ENCODE data around the gene PLCB4.

The PLCB4 gene

DNA sequence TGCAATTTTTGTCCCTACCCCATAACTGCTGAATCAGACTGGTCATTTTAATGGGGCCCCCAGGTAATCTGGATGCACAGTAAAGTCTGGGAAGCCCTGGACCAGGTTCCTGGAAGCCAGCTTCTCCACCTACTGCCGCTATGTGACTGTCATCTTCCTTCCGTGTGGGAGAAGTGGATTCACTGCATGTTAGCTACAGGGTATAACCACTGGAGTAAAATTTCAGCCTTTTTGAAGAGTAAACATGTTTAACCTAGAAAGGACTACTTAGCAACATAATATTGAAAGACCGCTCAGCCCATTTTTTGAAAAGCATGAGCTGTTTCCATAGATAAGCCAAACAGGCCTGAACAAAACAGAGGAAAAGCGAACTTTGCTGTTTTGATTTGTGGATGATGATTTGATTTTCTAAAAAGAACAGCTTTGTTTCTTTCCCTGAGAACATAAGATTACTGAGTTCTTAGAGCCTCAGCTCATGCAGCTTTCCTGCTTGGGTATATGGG lies 208.1 kb downstream of the PLCB4 start:
- H3K4me3 ChIP-seq (ENCODE audit: low read length) = no peak overlapping the region
- TF ChIP-seq CTCF (IDR thresholded peaks at IDR 0.05; ENCODE audit: insufficient read depth, low read depth, low read length, missing control alignments) = no peak
- no peak for DNase-seq (ENCODE audit: low read depth)

GRCh38 chr20:9279918-9280401 lies 211.1 kb downstream of the PLCB4 start:
- DNase-seq (ENCODE audit: low read depth) = no peak
- no peak for TF ChIP-seq CTCF (IDR thresholded peaks at IDR 0.05; ENCODE audit: insufficient read depth, low read depth, low read length, missing control alignments)
- H3K4me3 ChIP-seq (ENCODE audit: low read length) = no peak overlapping the region

DNA sequence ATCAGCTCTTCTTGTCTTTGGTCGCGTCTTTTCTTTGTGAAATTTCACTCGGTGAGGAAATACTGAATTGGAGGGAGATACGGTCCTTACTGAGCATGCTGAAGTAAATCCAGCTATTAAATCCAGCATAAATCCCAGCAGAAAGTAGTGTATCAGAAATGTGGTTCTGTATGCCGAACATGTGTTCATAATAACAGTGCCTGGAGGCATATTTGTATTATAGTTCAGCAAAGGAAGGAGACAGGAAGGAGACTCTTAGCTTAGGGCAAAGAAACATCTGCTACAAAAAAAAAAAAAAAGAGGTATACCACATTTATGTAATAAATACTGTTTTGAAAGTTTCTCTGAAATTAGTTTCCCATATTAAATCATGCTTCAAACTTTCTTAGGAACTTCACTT lies 211.8 kb downstream of the PLCB4 start:
- DNase-seq (ENCODE audit: low read depth) = no peak
- TF ChIP-seq CTCF (IDR thresholded peaks at IDR 0.05; ENCODE audit: insufficient read depth, low read depth, low read length, missing control alignments) = no peak
- H3K4me3 ChIP-seq (ENCODE audit: low read length) = no peak overlapping the region

DNA sequence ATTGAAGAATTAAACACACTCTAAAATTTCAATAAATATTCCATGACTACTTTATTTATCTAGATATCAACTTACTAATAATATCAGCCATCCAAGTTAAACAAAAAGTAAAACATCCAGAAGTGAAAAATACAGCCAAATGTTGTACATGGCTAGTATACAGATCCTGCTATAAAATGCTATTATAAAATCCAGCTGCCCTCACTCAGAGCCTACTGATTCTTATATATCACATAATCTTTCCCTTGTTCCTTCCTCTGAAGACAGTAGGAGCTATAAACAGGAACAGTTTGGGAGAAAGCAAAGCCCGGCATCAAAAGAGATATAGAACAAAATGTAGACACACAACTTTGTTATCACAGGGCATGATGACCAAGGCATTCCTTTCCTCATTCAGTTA lies 212.9 kb downstream of the PLCB4 start:
- no peak for TF ChIP-seq CTCF (IDR thresholded peaks at IDR 0.05; ENCODE audit: insufficient read depth, low read depth, low read length, missing control alignments)
- no peak overlapping the region for H3K4me3 ChIP-seq (ENCODE audit: low read length)
- no peak for DNase-seq (ENCODE audit: low read depth)

DNA sequence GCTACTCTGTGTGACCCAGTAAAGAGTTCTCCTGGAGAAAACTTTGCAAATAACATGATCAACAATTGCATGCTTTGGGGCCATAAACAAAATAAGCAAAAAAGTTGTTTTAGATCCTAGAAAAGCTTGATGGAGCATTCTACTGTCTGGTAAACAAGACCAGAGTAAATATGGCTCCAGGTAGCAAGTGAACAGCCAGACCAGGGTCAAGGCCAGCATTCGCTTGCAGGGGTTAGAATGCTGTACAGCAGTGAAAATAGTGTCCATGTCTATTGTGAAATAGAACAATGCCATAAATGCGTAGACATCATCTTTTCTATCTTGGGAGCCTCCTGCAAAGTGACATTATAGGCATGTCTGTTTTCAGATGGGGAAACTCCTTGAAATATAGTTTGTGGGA lies 216.7 kb downstream of the PLCB4 start:
- DNase-seq (ENCODE audit: low read depth) = no peak
- H3K4me3 ChIP-seq (ENCODE audit: low read length) = no peak overlapping the region
- TF ChIP-seq CTCF (IDR thresholded peaks at IDR 0.05; ENCODE audit: insufficient read depth, low read depth, low read length, missing control alignments) = no peak

DNA sequence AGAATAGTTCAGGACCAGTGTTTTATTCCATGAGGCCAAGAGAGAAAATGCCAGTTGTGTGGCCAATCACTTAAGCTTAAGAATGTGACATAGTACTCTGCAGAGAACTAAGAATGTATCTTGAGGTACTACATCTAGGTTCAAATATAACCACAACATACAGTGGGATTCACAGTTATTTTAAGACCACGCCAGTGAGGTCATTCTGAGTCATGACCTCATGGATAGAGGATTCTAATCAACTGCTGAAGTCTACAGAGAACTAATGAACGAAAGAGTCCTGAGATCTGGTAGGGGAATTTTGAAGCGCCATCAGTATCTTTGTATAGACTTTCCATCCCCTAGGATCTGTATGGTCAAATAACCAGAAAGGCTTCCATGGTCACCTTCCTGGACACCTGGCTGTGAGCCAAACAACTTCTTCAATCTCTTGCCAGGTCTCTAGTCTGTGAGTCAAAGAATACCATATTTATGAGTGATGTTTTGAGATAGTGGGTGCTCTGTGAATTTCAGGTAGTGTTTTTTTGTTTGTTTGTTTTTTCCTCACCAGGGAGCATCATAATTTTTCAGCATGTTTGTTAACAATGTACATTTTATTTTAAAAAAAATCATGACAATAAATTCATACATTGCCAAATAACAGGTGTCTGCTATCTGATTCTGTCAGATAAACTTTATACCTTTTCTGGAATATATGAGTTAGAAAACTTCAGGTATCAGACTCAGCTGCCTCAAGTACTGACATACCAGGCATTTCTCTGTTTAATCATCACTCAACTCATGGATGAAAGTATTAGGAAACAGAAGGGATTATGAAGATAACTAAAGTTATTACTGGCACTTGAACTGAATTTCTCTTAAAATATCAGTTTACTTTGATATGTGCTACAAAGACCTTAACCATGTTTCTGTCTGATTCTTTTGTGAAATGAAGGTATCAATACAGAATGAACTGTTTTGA lies 217.9 kb downstream of the PLCB4 start:
- TF ChIP-seq CTCF (IDR thresholded peaks at IDR 0.05; ENCODE audit: insufficient read depth, low read depth, low read length, missing control alignments) = no peak

More for the DNA sequence above, 217.9 kb downstream of the PLCB4 start:
- DNase-seq (ENCODE audit: low read depth) = peak; percentile 18
- H3K4me3 ChIP-seq (ENCODE audit: low read length) = no peak overlapping the region
